Diencephalon (tissue), 1 donor: ENCODE data around the gene ZNF487. TPM values are rescaled to one million over a fixed set of nuclear protein-coding genes. Genes with fewer than 3 reads are reported as not detected.

Experiments
- small RNA-seq: library from RNA; depleted of rRNA; stranded (forward); fragments of <200 nt; gene quantifications from one replicate; pipeline ENCODE3, GENCODE V24; 2014
- total RNA-seq: library from RNA; depleted of rRNA; stranded (reverse); fragments of >200 nt; gene quantifications from one replicate; pipeline ENCODE4 v1.2.3, GENCODE V29; 2014

ZNF487 gene
- total RNA-seq = 24.2 TPM

GRCh38 chr10:43436291-43437140 is at the start of gene ZNF487:
Gene ZNF487 (plus strand): TSS chr10:43437111. CDS start chr10:43475814, 38,703 bp downstream.

DNA sequence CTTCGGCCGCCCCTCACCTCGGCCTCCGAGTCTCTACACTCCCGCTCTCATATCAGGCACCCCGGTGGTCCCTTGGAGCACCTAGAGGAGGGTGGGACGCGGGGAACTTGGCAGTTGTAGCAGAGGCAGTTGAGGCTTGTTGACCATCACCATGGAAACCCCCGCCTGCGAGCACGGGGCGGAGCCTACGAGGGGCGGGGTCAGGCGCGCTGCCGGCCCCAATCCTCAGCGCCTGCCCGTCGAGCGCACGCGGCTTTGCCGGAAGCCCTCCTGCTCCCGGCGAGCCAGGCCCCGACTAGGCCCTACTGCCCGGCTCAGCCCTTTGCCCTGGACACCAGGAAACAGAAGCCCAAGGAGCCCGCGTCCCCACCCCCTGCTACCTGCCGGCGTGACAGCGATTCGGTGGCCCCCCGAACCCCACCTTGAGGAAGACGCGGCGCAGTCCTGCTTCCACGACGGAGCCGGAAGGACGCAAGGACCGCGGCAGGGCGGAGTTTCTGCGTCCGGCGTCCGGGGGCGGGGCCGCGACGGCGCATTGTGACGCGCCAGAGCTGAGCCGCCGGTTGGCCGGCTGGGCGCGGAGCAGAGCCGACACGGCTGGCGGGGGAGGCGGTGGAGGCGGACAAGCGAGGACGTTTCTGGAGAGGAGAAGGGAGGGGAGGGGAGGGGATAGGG is 28.1 kb upstream of the ZNF487 start, which contains the start of gene HNRNPF:
TSS of gene HNRNPF (minus strand) at position 477 of the 675 bp plus-strand sequence. CDS start 21,302 bp downstream, outside the sequence.

Small RNA genes within 50 kb of the gene (small RNA-seq; reads per million reads assigned to genes)
- gene RNU7-193P (not detected), gene SNORD3J (not detected)

Other genes with a start within 250 kb of the ZNF487 start
- gene RASGEF1A, start 170.0 kb upstream of the ZNF487 start, total RNA-seq = 18.0 TPM
- gene FXYD4, start 65.5 kb upstream of the ZNF487 start, total RNA-seq = not detected
- gene HNRNPF, start 27.9 kb upstream of the ZNF487 start, total RNA-seq = 86.7 TPM
- gene ZNF239, start 137.5 kb downstream of the ZNF487 start, total RNA-seq = 17.3 TPM
- gene ZNF485, start 169.3 kb downstream of the ZNF487 start, total RNA-seq = 8.3 TPM
- gene ZNF32, start 211.8 kb downstream of the ZNF487 start, total RNA-seq = 42.9 TPM